ENCODE results near the gene STK32A. TPM values are rescaled to one million over a fixed set of nuclear protein-coding genes. Genes with fewer than 3 reads are reported as not detected.

Gene STK32A
- polyA plus RNA-seq (0.01 to 0.12 TPM in 2 of 3 replicates, not detected in the other), polyA minus RNA-seq (0.56 TPM in 1 of 3 replicates, not detected in the others)
- not detected for polyA plus RNA-seq (2011; ENCODE audit: low read depth)
- polyA plus RNA-seq (2011; cell fraction: cytosol; rRNA removed) = 0.01 and 0.19 TPM in 2 replicates
- 0.12 and 0.15 TPM in 2 replicates for polyA plus RNA-seq (2011; cell fraction: nucleus; rRNA removed)
- polyA plus RNA-seq (2012; ENCODE audit: low replicate concordance) = not detected in 2 replicates
- not detected for polyA minus RNA-seq (2011; cell fraction: cytosol; rRNA and poly(A)+ RNA removed)
- 0.16 TPM in 1 of 2 replicates, not detected in the other for polyA minus RNA-seq (2011; cell fraction: nucleus; rRNA and poly(A)+ RNA removed)

GRCh38 chr5:147234825-147235635 is at the start of gene STK32A:
TSS of gene STK32A (plus strand) at chr5:147235026. CDS start at chr5:147239635, 4,609 bp downstream.
- Histone ChIP-seq H3K36me3 (ENCODE audit: control insufficient read depth in 2 of 2, extremely low read depth in 1 of 2, insufficient read depth in 2 of 2, low read length in 2 of 2) (no peaks in the 10 kb centered on the region), H4K20me1 (ENCODE audit: control insufficient read depth, extremely low read depth, insufficient read depth, low read length) (no peaks in the 10 kb centered on the region), H3K9me1 (ENCODE audit: control insufficient read depth, extremely low read depth, insufficient read depth, low read length) (no peaks in the 10 kb centered on the region), H3K4me2 (ENCODE audit: control insufficient read depth, extremely low read depth, insufficient read depth, low read depth, low read length) (peak within 1 kb of the TSS; percentile 64), H3K27me3 (ENCODE audit: control insufficient read depth, extremely low read depth, insufficient read depth, low read length) (peaks cover 6% of the 10 kb centered on the region), H2AFZ (ENCODE audit: control insufficient read depth, low read length) (peak within 1 kb of the TSS; percentile 23), H3K9ac (ENCODE audit: control insufficient read depth, extremely low read depth, insufficient read depth, low read length) (no peak within 1 kb of the TSS), H3K27ac (ENCODE audit: control insufficient read depth, insufficient read depth, low read length) (no peak within 1 kb of the TSS), H3K79me2 (ENCODE audit: control insufficient read depth, insufficient read depth, low read length) (no peaks in the 10 kb centered on the region), H3K4me1 (ENCODE audit: control insufficient read depth, extremely low read depth, insufficient read depth, low read length) (peaks cover 3% of the 10 kb centered on the region), H3K9me3 (ENCODE audit: control insufficient read depth, low read depth, low read length) (no peaks in the 10 kb centered on the region), H3K4me3 (ENCODE audit: control insufficient read depth in 2 of 3, extremely low read depth in 1 of 3, insufficient read depth in 2 of 3, low read depth in 1 of 3, low read length in 3 of 3) (peak within 1 kb of the TSS; percentile 13 to 48 (median 24))
- DNase-seq (ENCODE audit: low read depth, low spot score) (no peak), FAIRE-seq (no peak)
- dilution Hi-C loops (cut with MboI; ENCODE audit: extremely low pct_ligation_motif_present, low sequenced_read_pairs) = no loop called here
- no peak for TF ChIP-seq CTCF (optimal IDR thresholded peaks at IDR 0.05 in 1 of 3, IDR thresholded peaks at IDR 0.05 in 1 of 3, conservative IDR thresholded peaks at IDR 0.05 in 1 of 3; ENCODE audit: extremely low read depth in 1 of 3, insufficient read depth in 2 of 3, low read length in 3 of 3)
- no peak for TF ChIP-seq EZH2 (IDR thresholded peaks at IDR 0.05; ENCODE audit: low read length)

GRCh38 chr5:147187099-147187540 is 47.7 kb upstream of the STK32A start:
- no peak overlapping the region for H3K9ac ChIP-seq (ENCODE audit: control insufficient read depth, extremely low read depth, insufficient read depth, low read length)
- DNase-seq (ENCODE audit: low read depth, low spot score) = no peak
- no peak overlapping the region for H2AFZ ChIP-seq (ENCODE audit: control insufficient read depth, low read length)
- H3K4me2 ChIP-seq (ENCODE audit: control insufficient read depth, extremely low read depth, insufficient read depth, low read depth, low read length) = no peak overlapping the region
- no peaks in the 10 kb centered on the region for H3K79me2 ChIP-seq (ENCODE audit: control insufficient read depth, insufficient read depth, low read length)
- TF ChIP-seq CTCF (optimal IDR thresholded peaks at IDR 0.05 in 1 of 3, IDR thresholded peaks at IDR 0.05 in 1 of 3, conservative IDR thresholded peaks at IDR 0.05 in 1 of 3; ENCODE audit: extremely low read depth in 1 of 3, insufficient read depth in 2 of 3, low read length in 3 of 3) (no peak), EZH2 (IDR thresholded peaks at IDR 0.05; ENCODE audit: low read length) (no peak)
- no peaks in the 10 kb centered on the region for H3K27me3 ChIP-seq (ENCODE audit: control insufficient read depth, extremely low read depth, insufficient read depth, low read length)
- H3K4me1 ChIP-seq (ENCODE audit: control insufficient read depth, extremely low read depth, insufficient read depth, low read length) = no peaks in the 10 kb centered on the region
- H3K27ac ChIP-seq (ENCODE audit: control insufficient read depth, insufficient read depth, low read length) = no peak overlapping the region
- H3K9me1 ChIP-seq (ENCODE audit: control insufficient read depth, extremely low read depth, insufficient read depth, low read length) = no peaks in the 10 kb centered on the region
- no peak for FAIRE-seq
- no peak overlapping the region for H3K4me3 ChIP-seq (ENCODE audit: control insufficient read depth in 2 of 3, extremely low read depth in 1 of 3, insufficient read depth in 2 of 3, low read depth in 1 of 3, low read length in 3 of 3)
- H3K36me3 ChIP-seq (ENCODE audit: control insufficient read depth in 2 of 2, extremely low read depth in 1 of 2, insufficient read depth in 2 of 2, low read length in 2 of 2) = no peaks in the 10 kb centered on the region
- H3K9me3 ChIP-seq (ENCODE audit: control insufficient read depth, low read depth, low read length) = no peaks in the 10 kb centered on the region
- H4K20me1 ChIP-seq (ENCODE audit: control insufficient read depth, extremely low read depth, insufficient read depth, low read length) = no peaks in the 10 kb centered on the region
- dilution Hi-C loops (cut with MboI; ENCODE audit: extremely low pct_ligation_motif_present, low sequenced_read_pairs) = no loop called here

Measured in keratinocyte (primary cell).